Right lobe of liver (tissue), 6 donors: ENCODE measurements around the gene TMEM119. TPM values are rescaled to one million over a fixed set of nuclear protein-coding genes. Genes with fewer than 3 reads are reported as not detected.

ENCODE experiments used
- ATAC-seq, 4 donors: fragments of 200-7000 bp; cut with Tn5 transposase; one replicate each; pipeline ENCODE4 v1.9.1; 2020; ENCODE audit warnings: mild to moderate bottlenecking in 4 of 4, moderate library complexity in 4 of 4
- DNase-seq, 3 donors: peaks; one replicate each; pipeline ENCODE4 v3.0.0-alpha.2; 2020
- H3K27ac ChIP-seq, 3 donors: fragments of 200-600 bp; one replicate each; pipeline ENCODE4 v1.8.0; 2022
- H3K27me3 ChIP-seq, 2 donors: fragments of 200-600 bp; one replicate each; pipeline ENCODE4 v1.8.0; 2022
- H3K36me3 ChIP-seq, 4 donors: fragments of 200-600 bp; sonication (generic) in 1 of 4; one replicate each; pipeline versions ENCODE4 v1.5.1 to v1.8.0; 2017 to 2022; ENCODE audit warnings: control low read depth in 1 of 4
- H3K4me1 ChIP-seq, 4 donors: fragments of 200-600 bp; sonication (generic) in 1 of 4; one replicate each; pipeline versions ENCODE4 v1.5.1 to v1.8.0; 2017 to 2022; ENCODE audit warnings: control low read depth in 1 of 4
- H3K4me3 ChIP-seq, 3 donors: fragments of 200-600 bp; one replicate each; pipeline ENCODE4 v1.8.0; 2022
- H3K9me3 ChIP-seq, 4 donors: fragments of 200-600 bp; sonication (generic) in 1 of 4; one replicate each; pipeline versions ENCODE4 v1.5.1 to v1.8.0; 2017 to 2022; ENCODE audit warnings: control low read depth in 1 of 4
- POLR2A ChIP-seq: fragments of 450-650 bp; IDR thresholded peaks from one replicate; pipeline ENCODE4 v1.6.1; 2017; ENCODE audit warnings: antibody characterized with exemption, mild to moderate bottlenecking
- WGBS: methylation state at CpG from one replicate; pipeline ENCODE4 v1.1.6; 2018; ENCODE audit warnings: low coverage, low lambda C conversion rate; ENCODE audit not compliant: insufficient coverage; ENCODE audit errors: missing lambda C conversion rate; 5-methylcytosine and 5-hydroxymethylcytosine counted together
- intact Hi-C, 2 donors: fragments of 100-400 bp; cut with DNase I; formaldehyde crosslinking; loops; one replicate each; pipeline versions ENCODE4 v1.11.2 to v1.14.1; 2022
- microRNA-seq, 2 donors: library from miRNA; unstranded; fragments of <30 nt; microRNA quantifications; one replicate each; pipeline ENCODE4, GENCODE V29; 2019 to 2020
- total RNA-seq, 6 experiments: library from RNA; depleted of rRNA in 2 of 6; stranded (reverse); fragments of >200 nt in 2 of 6; fragmentation: NEBNext Ultra II Directional in 3 of 6; extraction: Animal tissue kit (Norgen Biotek cat#: 25700) in 3 of 6; gene quantifications; one replicate each; pipeline versions ENCODE4 v1.1.0 to v1.2.4, GENCODE V29; 2016 to 2023
- TF ChIP-seq, protein P1 (sequence below), 4 donors: fragments of 200-600 bp in 3 of 4; fragments of 450-650 bp in 1 of 4; IDR thresholded peaks; one replicate each; pipeline versions ENCODE4 v1.5.1 to v1.8.0; 2016 to 2022; ENCODE audit warnings: antibody characterized with exemption in 4 of 4, mild to moderate bottlenecking in 2 of 4
- donor health status: DM: no; HTN: yes; CAD: no.
- donor health status: DM: no; HTN: no; CAD: no.
- donor health status: DM: no; HTN: no; CAD: no.
- donor health status: DM: no; HTN: yes; CAD: no.
- donor health status: DM: no; HTN: yes; CAD: no.

Gene TMEM119
- total RNA-seq, 6 experiments from 2014 or later = 0.09 to 0.38 (median 0.22) TPM; not detected in 2

GRCh38 chr12:108542320-108542719, 55.6 kb downstream of the TMEM119 start:
- no peak overlapping the region for H3K27ac ChIP-seq
- no peaks in the 10 kb centered on the region for H3K4me1 ChIP-seq
- intact Hi-C loops = no loop called here
- no peak for DNase-seq
- no peak for ATAC-seq
- H3K9me3 ChIP-seq = no peaks in the 10 kb centered on the region
- peaks cover 0 to 57% (median 28%) of the 10 kb centered on the region in 4 donors for H3K36me3 ChIP-seq
- H3K27me3 ChIP-seq = no peaks in the 10 kb centered on the region
- H3K4me3 ChIP-seq = no peak overlapping the region
- WGBS = 84% methylated on average over 4 of the region's 4 CpGs
- TF ChIP-seq POLR2A = no peak
- TF ChIP-seq, protein P1, sequence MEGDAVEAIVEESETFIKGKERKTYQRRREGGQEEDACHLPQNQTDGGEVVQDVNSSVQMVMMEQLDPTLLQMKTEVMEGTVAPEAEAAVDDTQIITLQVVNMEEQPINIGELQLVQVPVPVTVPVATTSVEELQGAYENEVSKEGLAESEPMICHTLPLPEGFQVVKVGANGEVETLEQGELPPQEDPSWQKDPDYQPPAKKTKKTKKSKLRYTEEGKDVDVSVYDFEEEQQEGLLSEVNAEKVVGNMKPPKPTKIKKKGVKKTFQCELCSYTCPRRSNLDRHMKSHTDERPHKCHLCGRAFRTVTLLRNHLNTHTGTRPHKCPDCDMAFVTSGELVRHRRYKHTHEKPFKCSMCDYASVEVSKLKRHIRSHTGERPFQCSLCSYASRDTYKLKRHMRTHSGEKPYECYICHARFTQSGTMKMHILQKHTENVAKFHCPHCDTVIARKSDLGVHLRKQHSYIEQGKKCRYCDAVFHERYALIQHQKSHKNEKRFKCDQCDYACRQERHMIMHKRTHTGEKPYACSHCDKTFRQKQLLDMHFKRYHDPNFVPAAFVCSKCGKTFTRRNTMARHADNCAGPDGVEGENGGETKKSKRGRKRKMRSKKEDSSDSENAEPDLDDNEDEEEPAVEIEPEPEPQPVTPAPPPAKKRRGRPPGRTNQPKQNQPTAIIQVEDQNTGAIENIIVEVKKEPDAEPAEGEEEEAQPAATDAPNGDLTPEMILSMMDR (IDR thresholded peaks at IDR 0.05) = no peak

Small RNA genes lying within 50 kb of the gene (microRNA-seq; reads per million reads assigned to microRNA genes)
- gene MIR4496 = 0 reads per million in 2 donors

Other genes starting within 250 kb of the TMEM119 start
- gene FICD, start 82.8 kb downstream of the TMEM119 start, total RNA-seq = 1 to 10 TPM; 2.8 to 8.4 (median 5.6) TPM
- 10 to 100 TPM; 13.2 to 28.4 (median 20.6) TPM for gene SART3, start 36.9 kb downstream of the TMEM119 start, total RNA-seq
- 10 to 100 TPM; 36.7 to 81.8 (median 58.4) TPM for gene ISCU, start 35.5 kb downstream of the TMEM119 start, total RNA-seq
- gene SELPLG, start 35.8 kb upstream of the TMEM119 start, total RNA-seq = 1 to 10 TPM; 1.5 to 6.0 (median 3.1) TPM
- 100 to 1,000 TPM in 1 of 6 experiments, 10 to 100 TPM in 5; 36.6 to 100 (median 57.5) TPM for gene CORO1C, start 133.4 kb upstream of the TMEM119 start, total RNA-seq